Endothelial cell of umbilical vein (primary cell): ENCODE results near the gene CEP83. TPM values are rescaled to one million over a fixed set of nuclear protein-coding genes. Genes with fewer than 3 reads are reported as not detected.

ENCODE experiments used
- BruUV-seq: library from RNA; stranded (reverse); fragments of 400-500 nt; replicated peaks from 2 replicates; lab custom pipeline; 2021; lab: Mats Ljungman, UMichigan
- CTCF ChIA-PET: fragments of 300-600, 350-600 bp; sonication (Branson Sonifier 250); formaldehyde crosslinking; loops from one replicate; lab custom pipeline; 2021; ENCODE audit warnings: antibody characterized with exemption, inconsistent platforms; lab: Charles Lee
- POLR2A ChIA-PET: fragments of 300-600, 350-600 bp; sonication (Branson Sonifier 250); formaldehyde crosslinking; loops from one replicate; lab custom pipeline; 2021; ENCODE audit warnings: antibody characterized with exemption, inconsistent platforms; lab: Charles Lee
- DNase-seq: peaks from one replicate; pipeline ENCODE4 v3.0.0-alpha.2; 2011; ENCODE audit warnings: low read depth, low spot score
- FAIRE-seq: peaks from 2 replicates; lab custom pipeline; 2011; peaks lifted over from hg19 to GRCh38; lab: Jason Lieb, UNC
- H2AFZ ChIP-seq: 2 replicates; pipeline ENCODE4 v1.6.0; 2012; ENCODE audit warnings: low read depth, low read length, control low read depth, inconsistent platforms
- H3K27ac ChIP-seq: 2 replicates; pipeline ENCODE4 v1.5.1; 2011; ENCODE audit warnings: low read depth, mild to moderate bottlenecking, control low read depth, low read length, moderate library complexity; ENCODE audit not compliant: insufficient read depth
- H3K27me3 ChIP-seq, 2 experiments: 2 replicates each; pipeline versions ENCODE4 v1.6.0 to v1.6.1; 2011; ENCODE audit warnings: low read length in 2 of 2, mixed read lengths in 1 of 2; ENCODE audit not compliant: control insufficient read depth in 2 of 2, insufficient read depth in 2 of 2
- H3K36me3 ChIP-seq, 2 experiments: 2 replicates in 1 of 2; 3 replicates in 1 of 2; pipeline ENCODE4 v1.5.1; 2011; ENCODE audit warnings: low read length in 2 of 2, mild to moderate bottlenecking in 1 of 2, moderate library complexity in 1 of 2; ENCODE audit not compliant: control insufficient read depth in 2 of 2, insufficient read depth in 2 of 2; ENCODE audit errors: extremely low read depth in 1 of 2
- H3K4me1 ChIP-seq: 3 replicates; pipeline ENCODE4 v1.5.1; 2011; ENCODE audit warnings: mild to moderate bottlenecking, low read length; ENCODE audit not compliant: control insufficient read depth, insufficient read depth; ENCODE audit errors: extremely low read depth
- H3K4me2 ChIP-seq: 2 replicates; pipeline ENCODE4 v1.6.1; 2011; ENCODE audit warnings: low read length, control low read depth, mixed read lengths; ENCODE audit not compliant: insufficient read depth
- H3K4me3 ChIP-seq, 3 experiments: fragments of 200-600 bp in 1 of 3; sonication (generic), shearing (Covaris generic) in 1 of 3; replicated peaks in 1 of 3; 2 replicates each; pipeline ENCODE4 v1.5.1; 2011 to 2016; ENCODE audit warnings: control low read depth in 3 of 3, low read length in 3 of 3, mild to moderate bottlenecking in 2 of 3, inconsistent platforms in 1 of 3, low read depth in 1 of 3, moderate library complexity in 1 of 3; ENCODE audit not compliant: insufficient read depth in 1 of 3
- H3K79me2 ChIP-seq: 2 replicates; pipeline ENCODE4 v1.6.0; 2012; ENCODE audit warnings: low read length, inconsistent platforms; ENCODE audit not compliant: control insufficient read depth, insufficient read depth
- H3K9ac ChIP-seq: replicated peaks from 2 replicates; pipeline ENCODE3; 2011; ENCODE audit warnings: low read length, control low read depth; ENCODE audit not compliant: insufficient read depth; ENCODE audit errors: extremely low read depth
- H3K9me1 ChIP-seq: replicated peaks from 3 replicates; pipeline ENCODE4 v1.6.0; 2011; ENCODE audit warnings: mild to moderate bottlenecking, low read length; ENCODE audit not compliant: control insufficient read depth, insufficient read depth; ENCODE audit errors: extremely low read depth
- H3K9me3 ChIP-seq: replicated peaks from 2 replicates; pipeline ENCODE4 v1.5.1; 2012; ENCODE audit warnings: low read length, inconsistent platforms; ENCODE audit not compliant: control insufficient read depth, insufficient read depth
- H4K20me1 ChIP-seq: replicated peaks from 2 replicates; pipeline ENCODE3; 2011; ENCODE audit warnings: mild to moderate bottlenecking, low read length; ENCODE audit not compliant: control insufficient read depth, insufficient read depth; ENCODE audit errors: extremely low read depth
- CTCF ChIP-seq, 2 donors: IDR thresholded peaks; 1 replicate in 1 of 2; 2 replicates in 1 of 2; pipeline ENCODE4 v1.5.1; 2011; ENCODE audit warnings: low read length in 2 of 2, mild to moderate bottlenecking in 2 of 2, moderate library complexity in 2 of 2, control low read depth in 1 of 2, inconsistent platforms in 1 of 2, low read depth in 1 of 2; ENCODE audit not compliant: insufficient read depth in 1 of 2; ENCODE audit errors: extremely low read depth in 1 of 2
- EZH2 ChIP-seq: IDR thresholded peaks from 2 replicates; pipeline ENCODE4 v1.6.1; 2012; ENCODE audit warnings: borderline replicate concordance, low read depth, mild to moderate bottlenecking, moderate library complexity, low read length, inconsistent platforms; ENCODE audit not compliant: severe bottlenecking
- FOS ChIP-seq: IDR thresholded peaks from 2 replicates; pipeline ENCODE4 v1.6.1; 2011; ENCODE audit warnings: mild to moderate bottlenecking, low read length, moderate library complexity, borderline replicate concordance; ENCODE audit not compliant: insufficient read depth
- GATA2 ChIP-seq: IDR thresholded peaks from 2 replicates; pipeline ENCODE4 v1.7.0; 2011; ENCODE audit warnings: low read depth, mild to moderate bottlenecking, moderate library complexity, mixed read lengths, low read length; ENCODE audit not compliant: insufficient read length, insufficient read depth
- JUN ChIP-seq: IDR thresholded peaks from 2 replicates; pipeline ENCODE4 v1.6.1; 2011; ENCODE audit warnings: borderline replicate concordance, low read depth; ENCODE audit not compliant: insufficient read length, insufficient read depth
- MAX ChIP-seq: IDR thresholded peaks from 2 replicates; pipeline ENCODE4 v1.6.1; 2011; ENCODE audit not compliant: insufficient read depth, insufficient read length
- MYC ChIP-seq: IDR thresholded peaks from one replicate; pipeline ENCODE4 v1.6.1; 2011; ENCODE audit warnings: mild to moderate bottlenecking, low read depth, low read length
- POLR2A ChIP-seq: IDR thresholded peaks from 2 replicates; pipeline ENCODE4 v1.6.1; 2012; ENCODE audit warnings: low read depth, mild to moderate bottlenecking, control low read depth, low read length
- POLR2AphosphoS5 ChIP-seq: IDR thresholded peaks from 2 replicates; pipeline ENCODE4 v1.6.1; 2012; ENCODE audit warnings: low read depth, mild to moderate bottlenecking, control low read depth, low read length, moderate library complexity; ENCODE audit not compliant: insufficient read depth
- dilution Hi-C: fragments of 300-500 bp; cut with MboI; formaldehyde crosslinking; loops from one replicate; pipeline ENCODE4 v1.15.0; 2019; ENCODE audit warnings: low sequenced_read_pairs; ENCODE audit not compliant: extremely low pct_ligation_motif_present
- intact Hi-C: fragments of 100-400 bp; cut with micrococcal nuclease; formaldehyde crosslinking; loops from one replicate; pipeline ENCODE4 v1.10.0; 2022
- polyA plus RNA-seq, 4 experiments: library from polyadenylated mRNA; depleted of rRNA in 3 of 4; stranded (reverse) in 3 of 4; unstranded in 1 of 4; fragments of >200 nt; gene quantifications; 2 replicates each; pipeline versions ENCODE4 v1.2.1 to v1.2.3, GENCODE V29; 2011 to 2012; ENCODE audit warnings: missing spikeins in 1 of 4
- total RNA-seq: library from RNA; stranded (reverse); gene quantifications from 2 replicates; pipeline ENCODE4 v1.2.3, GENCODE V29; 2021

Gene CEP83
- total and polyA plus RNA-seq, 2 donors (not counting 3 experiments of a cell fraction or from before 2014, with no cell fraction given): 2.9 to 15.3 TPM

GRCh38 chr12:94416613-94417012 lies 43.1 kb downstream of the CEP83 start:
- TF ChIP-seq CTCF (IDR thresholded peaks at IDR 0.05; ENCODE audit: extremely low read depth in 1 of 2, insufficient read depth in 1 of 2, low read depth in 1 of 2, low read length in 2 of 2): no peak
- no peak for TF ChIP-seq POLR2AphosphoS5
- no peak for TF ChIP-seq MYC
- no peak for TF ChIP-seq MAX
- TF ChIP-seq JUN: no peak
- TF ChIP-seq GATA2: no peak
- TF ChIP-seq POLR2A: no peak
- no peak for TF ChIP-seq EZH2
- TF ChIP-seq FOS: no peak
- no peaks in the 10 kb centered on the region for H3K79me2 ChIP-seq
- H3K27ac ChIP-seq: no peak overlapping the region
- H2AFZ ChIP-seq: no peak overlapping the region
- no TSS peak for BruUV-seq
- no peaks in the 10 kb centered on the region for H3K9me1 ChIP-seq
- no peak overlapping the region for H3K4me2 ChIP-seq
- CTCF ChIA-PET: interaction anchor here (1.0 kb wide), 1 partner anchor 11 kb away, joined by 3 read pairs; no protein-coding TSS in a partner anchor
- H3K4me3 ChIP-seq: no peak overlapping the region
- POLR2A ChIA-PET: no interaction called here
- H3K4me1 ChIP-seq: no peaks in the 10 kb centered on the region
- H3K9me3 ChIP-seq: no peaks in the 10 kb centered on the region
- DNase-seq: no peak
- intact Hi-C loops (no loop called here), dilution Hi-C loops (no loop called here)
- no peaks in the 10 kb centered on the region for H3K27me3 ChIP-seq
- H3K9ac ChIP-seq: no peak overlapping the region
- no peaks in the 10 kb centered on the region for H3K36me3 ChIP-seq
- no peak for FAIRE-seq
- no peaks in the 10 kb centered on the region for H4K20me1 ChIP-seq
